ENCODE results near the gene PWWP2B.

PWWP2B gene

DNA sequence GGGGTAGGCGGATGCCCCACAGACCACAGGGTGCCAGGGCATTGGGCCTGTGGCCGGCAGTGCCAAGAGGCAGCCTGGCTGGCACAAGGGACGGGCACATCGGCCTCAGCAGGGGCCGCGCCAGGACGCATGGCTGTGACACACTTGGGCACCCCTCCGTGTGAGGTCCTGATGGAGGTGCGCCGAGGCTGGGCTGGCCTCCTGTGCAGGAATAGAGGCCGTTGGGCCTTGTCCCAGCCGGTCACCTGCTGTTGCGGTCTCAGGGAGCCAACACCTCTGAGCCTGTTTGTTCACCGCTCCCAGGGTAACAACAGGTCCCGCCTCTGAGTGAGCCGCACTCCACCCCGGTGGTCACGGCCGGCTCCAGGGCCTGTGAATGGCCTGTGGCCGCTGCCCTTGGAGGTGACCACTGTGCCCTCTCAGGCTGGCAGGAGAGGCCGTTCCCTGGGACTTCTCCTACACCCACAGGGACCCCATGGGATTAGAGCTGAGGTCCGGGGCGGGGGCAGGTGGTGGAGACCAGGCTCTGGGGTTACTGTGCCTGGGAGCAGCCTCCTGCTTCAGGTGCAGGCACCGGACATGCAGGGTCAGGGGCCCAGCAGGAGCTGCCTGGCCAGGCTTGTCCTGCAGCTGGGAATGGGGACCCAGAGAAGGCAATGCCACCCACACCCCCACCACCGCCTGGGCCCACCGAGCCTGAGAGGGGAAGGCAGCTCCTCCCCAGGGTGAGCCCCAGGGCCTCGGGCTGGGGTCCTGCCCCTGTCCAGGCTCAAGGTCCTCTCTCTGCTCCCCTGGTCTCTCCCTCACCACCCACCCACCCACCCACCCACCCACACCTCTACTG, 12.0 kb downstream of the PWWP2B start:
- no peak for DNase-seq

DNA sequence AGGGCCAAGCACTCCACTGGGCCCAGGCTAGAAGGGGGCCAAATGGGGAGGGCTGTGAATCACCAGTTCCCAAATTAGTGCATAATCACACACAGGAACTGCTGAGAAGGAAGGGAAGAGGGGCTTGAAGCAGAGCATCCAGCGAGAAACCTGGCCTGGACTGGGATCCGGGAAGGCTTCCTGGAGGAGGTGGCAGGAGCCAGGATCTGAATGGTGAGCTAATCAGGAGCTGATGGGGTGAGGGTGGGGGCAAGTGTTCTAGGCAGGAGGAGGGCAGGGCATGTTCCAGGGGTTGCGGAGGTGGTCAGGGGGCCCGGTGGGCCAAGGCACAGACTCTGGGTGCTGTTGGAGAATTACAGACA, 12.6 kb downstream of the PWWP2B start:
- no peak for DNase-seq

GRCh38 chr10:132410056-132410778, 13.2 kb downstream of the PWWP2B start:
- DNase-seq, result no peak

GRCh38 chr10:132410779-132411532, 14.0 kb downstream of the PWWP2B start:
- DNase-seq, result no peak

GRCh38 chr10:132411561-132412253, 14.7 kb downstream of the PWWP2B start:
- no peak for DNase-seq

- DNase-seq, result no peak
Measured at GRCh38 chr10:132412316-132413192, 15.6 kb downstream of the PWWP2B start.

- no peak for DNase-seq
Measured at GRCh38 chr10:132413226-132414205, 16.5 kb downstream of the PWWP2B start.

- no peak for DNase-seq
Measured at GRCh38 chr10:132414402-132415016, 17.5 kb downstream of the PWWP2B start.

DNA sequence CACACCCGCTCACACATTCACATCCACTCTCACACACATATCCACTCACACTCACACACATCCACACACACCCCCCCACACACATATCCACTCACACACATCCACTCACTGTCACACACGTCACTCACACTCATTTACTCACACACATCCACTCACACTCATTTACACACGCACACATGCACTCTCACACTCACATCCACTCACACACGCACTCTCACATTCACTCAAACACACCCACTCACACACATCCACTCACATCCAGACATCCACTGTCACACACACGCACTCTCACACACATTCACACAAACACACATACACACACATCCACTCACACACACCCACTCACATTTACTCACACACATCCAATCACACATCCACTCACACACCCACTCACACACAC, 18.3 kb downstream of the PWWP2B start:
- no peak for DNase-seq

DNA sequence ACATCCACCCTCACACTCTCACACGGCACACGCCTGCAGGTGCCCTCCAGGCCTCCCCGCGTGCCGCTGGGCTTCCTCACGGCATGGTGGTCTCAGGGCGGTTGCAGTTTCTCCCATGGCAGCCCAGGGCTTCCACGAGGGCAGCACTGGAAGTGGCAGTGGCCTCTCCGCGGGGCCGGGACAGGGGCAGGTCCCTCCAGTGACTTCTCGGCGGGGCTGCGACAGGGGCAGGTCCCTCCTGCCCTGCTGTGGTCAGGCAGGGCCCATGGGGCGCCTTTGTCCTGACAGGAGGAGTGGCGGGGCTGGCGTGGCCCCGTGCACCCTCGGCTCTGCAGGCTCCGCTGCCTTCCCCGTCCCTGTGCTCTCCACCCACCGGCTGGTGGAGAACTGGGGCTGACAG, 19.0 kb downstream of the PWWP2B start:
- DNase-seq, result no peak

- no peak for DNase-seq
Measured at GRCh38 chr10:132416566-132417256, 19.7 kb downstream of the PWWP2B start.

DNA sequence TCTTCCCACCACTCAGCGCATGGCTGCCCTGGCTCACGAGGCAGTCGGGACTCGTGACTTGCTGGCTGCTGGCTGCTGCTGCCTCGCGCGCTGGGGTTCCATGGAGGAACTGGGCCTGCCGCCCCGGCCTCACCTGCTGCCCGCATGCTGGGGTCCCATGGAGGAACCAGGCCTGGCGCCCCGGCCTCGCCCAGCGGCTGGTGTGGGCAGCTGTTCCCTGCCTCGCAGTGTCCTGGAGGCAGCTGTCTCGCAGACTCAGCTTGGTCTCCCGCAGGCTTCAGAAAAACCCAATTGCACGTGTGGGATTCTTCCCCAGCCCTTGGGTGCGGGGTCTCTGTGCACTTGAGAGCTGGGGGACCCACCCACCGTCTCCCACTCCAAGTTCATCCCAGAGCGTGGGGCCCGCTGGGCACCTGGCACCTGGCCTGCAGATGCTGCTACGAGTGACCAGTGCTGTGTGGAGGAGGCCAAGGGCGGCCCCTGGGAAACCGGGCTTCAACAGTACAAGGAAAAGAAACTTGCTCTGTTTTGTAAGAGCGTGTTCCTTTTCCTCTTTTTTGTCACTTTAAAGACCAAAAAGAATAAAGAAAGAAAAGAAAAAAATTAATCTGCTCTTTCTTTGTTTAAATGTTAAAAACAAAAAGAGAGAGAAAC, 20.4 kb downstream of the PWWP2B start:
- no peak for DNase-seq

GRCh38 chr10:132417957-132418441, 21.0 kb downstream of the PWWP2B start:
- no peak for DNase-seq

- DNase-seq, result peak; percentile 56
Measured at GRCh38 chr10:132418527-132419416, 21.8 kb downstream of the PWWP2B start.

GRCh38 chr10:132419538-132420468, 22.8 kb downstream of the PWWP2B start:
- no peak for DNase-seq

DNA sequence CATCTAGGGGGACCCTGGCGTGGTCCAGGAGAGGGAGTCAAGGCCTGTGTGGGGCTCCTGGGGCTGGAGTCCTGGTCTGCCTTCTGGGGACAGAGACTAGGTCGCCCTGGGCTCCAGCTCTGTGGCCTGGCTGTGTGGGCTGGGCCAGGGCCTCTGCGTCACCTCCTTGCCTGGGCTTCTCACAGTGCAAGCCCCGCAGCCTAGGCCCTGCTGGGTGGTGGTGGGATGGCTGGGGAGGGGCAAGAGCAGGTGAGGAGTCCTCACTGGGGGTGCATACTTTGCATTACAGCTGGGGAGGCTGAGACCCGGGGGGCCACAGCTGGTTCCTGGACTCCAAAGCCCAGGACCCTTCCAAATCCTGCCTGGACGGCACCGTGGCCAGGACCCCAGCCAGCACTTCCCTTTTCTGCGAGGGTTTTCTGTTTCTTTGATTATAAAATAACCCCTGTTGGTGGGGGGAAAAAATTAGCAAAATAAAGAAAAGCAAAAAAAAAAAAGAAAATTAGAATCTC, 23.5 kb downstream of the PWWP2B start:
- DNase-seq, result peak; percentile 74

All from OCI-M1 (cell line).